ENCODE measurements around the gene TMEM63B.
"Not testable (repeated sequence)": the region's sequence is repeated elsewhere in the genome, so short reads cannot be mapped to it uniquely, and the experiment has no call there.

Gene TMEM63B

GRCh38 chr6:44094403-44095242 lies 32.7 kb upstream of the TMEM63B start:
- no peak for DNase-seq

GRCh38 chr6:44095243-44095623 lies 32.1 kb upstream of the TMEM63B start:
- DNase-seq: not testable (repeated sequence)

DNA sequence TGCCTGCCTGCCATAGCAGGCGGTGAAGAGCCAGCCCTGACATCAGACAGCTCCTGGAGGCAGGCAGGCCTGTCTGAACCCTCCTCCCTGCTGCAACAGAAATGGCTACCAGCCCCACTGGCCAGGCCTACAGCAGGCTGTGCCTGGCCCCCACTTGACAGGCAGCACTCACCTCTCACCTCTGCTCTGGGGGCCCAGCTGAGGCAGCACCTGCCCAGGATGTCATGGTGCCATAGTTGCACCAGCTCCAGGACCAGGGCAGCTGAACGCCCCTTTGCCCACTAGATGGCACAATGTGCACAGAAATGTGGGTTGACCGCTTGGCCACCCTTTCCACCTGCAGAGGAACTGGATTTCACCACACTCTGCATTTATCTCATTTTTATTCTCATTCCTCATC lies 30.7 kb upstream of the TMEM63B start:
- peak; percentile 44 for DNase-seq

- no peak for DNase-seq
Observed at GRCh38 chr6:44097782-44098317, 29.5 kb upstream of the TMEM63B start.

- no peak for DNase-seq
Observed at GRCh38 chr6:44099192-44099591, 28.2 kb upstream of the TMEM63B start.

GRCh38 chr6:44100088-44100550 lies 27.2 kb upstream of the TMEM63B start:
- peak; percentile 5 for DNase-seq

DNA sequence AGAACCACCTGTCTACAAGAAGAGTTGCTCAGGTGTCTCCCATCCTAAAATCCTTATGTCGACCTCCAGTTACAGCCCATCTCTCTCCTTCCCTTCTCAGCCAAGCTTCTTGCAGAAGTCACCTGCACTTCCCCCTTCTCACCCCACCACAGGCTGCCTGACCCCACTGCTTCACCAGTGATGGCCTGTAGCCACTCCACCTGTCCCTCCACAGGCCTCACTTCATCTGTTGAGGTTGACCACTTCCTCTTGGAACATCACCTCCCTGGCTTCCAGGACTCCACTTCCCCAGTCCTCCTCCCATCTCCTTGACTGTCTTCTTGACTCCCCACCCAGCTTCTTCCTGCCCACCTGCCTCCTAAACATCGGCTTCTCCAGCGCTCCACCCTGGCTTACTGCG lies 25.5 kb upstream of the TMEM63B start:
- DNase-seq: no peak

GRCh38 chr6:44102527-44102926 lies 24.8 kb upstream of the TMEM63B start:
- DNase-seq: no peak

DNA sequence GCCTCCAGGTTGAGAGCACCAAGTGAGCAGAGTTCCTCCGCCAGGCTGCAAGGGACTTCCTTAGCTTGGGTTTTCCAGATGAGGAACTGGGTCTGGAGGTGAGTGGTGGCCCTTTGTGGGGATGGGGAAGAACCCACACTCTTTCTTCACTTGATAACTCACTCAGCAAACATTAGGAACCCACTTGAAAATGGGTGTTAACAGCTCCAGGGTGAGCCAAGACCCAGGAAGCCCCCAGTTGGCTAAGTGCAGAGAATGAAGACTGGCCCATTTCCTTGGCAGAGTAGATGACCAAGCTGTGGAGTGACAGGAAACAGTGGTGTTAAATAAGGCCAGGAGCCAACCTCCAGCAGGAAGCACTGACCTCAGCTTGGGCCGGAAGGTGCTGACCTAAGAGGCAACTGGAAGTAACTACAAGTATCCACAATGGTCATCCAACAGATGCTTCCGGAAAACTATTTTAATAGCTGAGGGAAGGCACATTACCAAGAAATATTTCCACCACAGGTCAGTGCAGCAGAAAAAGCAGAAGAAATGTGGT lies 22.8 kb upstream of the TMEM63B start:
- no peak for DNase-seq

- DNase-seq: no peak
Observed at GRCh38 chr6:44105146-44105545, 22.2 kb upstream of the TMEM63B start.

GRCh38 chr6:44105993-44106740 lies 21.2 kb upstream of the TMEM63B start:
- no peak for DNase-seq

- no peak for DNase-seq
Observed at GRCh38 chr6:44107017-44107416, 20.3 kb upstream of the TMEM63B start.

DNA sequence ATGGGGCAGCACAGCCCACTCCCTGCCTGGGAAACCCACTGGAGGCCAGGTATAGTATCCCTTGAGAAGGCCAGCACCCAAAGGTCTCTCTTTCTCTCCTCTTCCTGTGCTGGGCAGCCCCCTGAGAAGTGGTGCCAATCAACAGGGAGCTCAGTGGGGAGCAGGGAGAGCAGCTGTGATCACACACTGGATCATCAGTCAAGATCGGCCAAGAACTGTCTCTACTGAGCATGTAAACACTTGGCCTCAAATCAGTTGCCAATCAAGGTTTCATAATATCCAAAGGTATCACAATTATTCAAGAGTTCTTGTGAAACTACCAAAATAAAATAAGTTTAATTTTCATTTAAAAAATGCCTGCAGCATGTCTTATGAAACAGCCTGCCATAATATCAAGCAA lies 18.9 kb upstream of the TMEM63B start:
- DNase-seq: no peak

DNA sequence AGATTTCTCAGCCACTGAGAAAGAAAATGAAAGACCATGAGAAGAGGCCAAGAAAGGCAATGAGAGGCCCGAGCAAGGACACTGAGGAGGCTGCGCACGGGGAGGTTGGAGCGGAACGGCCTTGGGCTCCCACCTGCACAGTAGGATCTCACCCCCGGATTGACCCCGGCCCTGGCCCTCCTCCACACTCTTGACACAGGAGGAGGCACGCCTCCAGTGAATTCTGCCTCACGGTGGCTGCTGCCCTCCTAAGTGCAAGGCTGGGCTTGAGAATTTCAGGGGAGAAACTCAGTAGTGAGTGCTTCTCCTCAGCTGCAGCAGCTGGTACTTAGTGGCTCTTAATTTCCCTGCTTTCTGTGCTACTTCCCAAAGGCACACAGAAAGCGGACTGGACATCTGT lies 18.1 kb upstream of the TMEM63B start:
- no peak for DNase-seq

DNA sequence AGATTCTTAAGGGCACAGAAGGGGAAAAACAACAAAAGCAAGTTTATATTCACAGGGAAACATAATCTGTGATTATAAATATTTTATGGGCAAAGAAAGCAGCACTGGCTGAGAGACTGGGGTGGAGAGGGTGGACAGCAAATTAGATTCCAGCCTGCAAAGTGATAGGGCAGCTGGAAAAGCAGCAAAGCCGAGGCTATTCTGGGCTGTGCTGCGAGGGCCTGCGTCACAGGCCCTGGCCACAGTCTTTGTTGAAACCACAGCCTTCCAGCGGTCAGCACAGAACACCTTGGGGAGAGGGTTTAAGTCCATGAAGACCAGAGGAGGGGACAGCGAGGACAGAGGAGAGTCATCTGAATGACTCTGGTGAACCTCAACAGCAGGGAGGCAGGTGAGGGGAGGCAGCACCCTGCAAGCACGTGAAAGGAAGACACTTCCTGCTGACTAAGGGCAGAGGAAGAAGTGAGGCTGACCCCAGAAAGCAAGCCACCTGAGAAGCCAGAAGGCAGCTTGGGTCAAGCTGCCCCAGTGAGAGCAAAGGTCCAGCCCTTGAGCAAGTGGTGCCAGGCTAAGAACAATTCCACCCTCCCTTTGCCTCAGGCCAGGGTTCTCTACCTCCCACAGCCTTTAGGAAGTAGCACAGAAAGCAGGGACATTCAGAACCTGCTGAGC lies 17.2 kb upstream of the TMEM63B start:
- DNase-seq: no peak

GRCh38 chr6:44110966-44111365 lies 16.4 kb upstream of the TMEM63B start:
- DNase-seq: no peak

DNA sequence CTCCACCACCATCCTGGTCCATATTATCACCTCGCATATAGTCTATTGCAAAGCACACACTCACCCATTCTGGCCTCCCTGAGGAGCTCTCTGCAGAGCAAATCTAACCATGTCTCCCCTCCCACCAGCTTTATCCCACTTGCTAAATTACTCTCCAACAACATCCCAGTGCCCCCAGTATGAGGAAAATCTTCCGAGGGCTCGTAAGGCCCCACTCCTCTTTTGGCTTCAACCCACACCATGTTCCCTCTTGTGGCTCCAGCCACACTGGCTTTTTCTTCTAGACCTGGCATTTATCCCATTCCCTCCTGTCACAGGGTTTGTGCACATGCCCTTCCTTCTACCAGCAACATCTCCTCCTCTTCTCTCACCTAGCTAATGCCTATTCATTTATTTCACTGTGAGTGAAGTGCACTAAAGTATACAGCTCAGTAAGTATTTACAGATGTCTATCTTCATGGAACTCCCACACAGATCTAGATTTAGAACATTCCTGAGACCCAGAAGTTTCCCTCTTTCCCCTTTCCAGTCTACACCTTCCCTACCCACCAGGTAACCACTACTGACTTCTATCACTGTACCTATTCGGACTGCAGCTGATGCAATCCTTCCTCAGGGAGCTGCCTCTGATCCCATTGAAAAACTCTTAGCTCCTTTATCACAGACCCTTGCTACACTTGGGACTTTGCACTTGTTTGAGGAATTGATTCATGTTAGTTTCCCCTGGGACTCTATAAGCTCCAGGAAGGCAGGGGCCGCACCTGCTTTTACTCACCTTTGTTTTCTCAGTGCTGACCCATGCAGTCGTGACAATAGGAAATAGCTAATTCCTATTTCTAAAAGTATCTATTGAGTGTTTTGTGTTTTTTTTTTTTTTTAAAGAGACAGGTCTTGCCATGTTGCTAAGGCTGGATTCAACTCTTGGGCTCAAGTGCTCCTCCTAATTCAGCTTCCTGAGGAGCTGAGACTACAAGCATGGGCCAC lies 15.6 kb upstream of the TMEM63B start:
- no peak for DNase-seq

- no peak for DNase-seq
Observed at GRCh38 chr6:44113414-44113813, 13.9 kb upstream of the TMEM63B start.

GRCh38 chr6:44115866-44116265 lies 11.5 kb upstream of the TMEM63B start:
- DNase-seq: no peak

- no peak for DNase-seq
Observed at GRCh38 chr6:44116641-44117382, 10.5 kb upstream of the TMEM63B start.

Data from GDM1 (cell line).